Stimulated activated CD8-positive, alpha-beta memory T cell treated with anti-CD3 and anti-CD28 coated beads, Interleukin-4, amount 100 ng/mL, for 1 hour (primary cell): ENCODE results near the gene GARS1.
"Not testable (repeated sequence)": the region's sequence is repeated elsewhere in the genome, so short reads cannot be mapped to it uniquely, and the experiment has no call there.

Experiments used
- DNase-seq, 2 donors: peaks; one replicate each; pipeline ENCODE4 v3.0.0-alpha.2; 2020; ENCODE audit warnings: low read depth in 2 of 2, low spot score in 1 of 2

GARS1 gene

DNA sequence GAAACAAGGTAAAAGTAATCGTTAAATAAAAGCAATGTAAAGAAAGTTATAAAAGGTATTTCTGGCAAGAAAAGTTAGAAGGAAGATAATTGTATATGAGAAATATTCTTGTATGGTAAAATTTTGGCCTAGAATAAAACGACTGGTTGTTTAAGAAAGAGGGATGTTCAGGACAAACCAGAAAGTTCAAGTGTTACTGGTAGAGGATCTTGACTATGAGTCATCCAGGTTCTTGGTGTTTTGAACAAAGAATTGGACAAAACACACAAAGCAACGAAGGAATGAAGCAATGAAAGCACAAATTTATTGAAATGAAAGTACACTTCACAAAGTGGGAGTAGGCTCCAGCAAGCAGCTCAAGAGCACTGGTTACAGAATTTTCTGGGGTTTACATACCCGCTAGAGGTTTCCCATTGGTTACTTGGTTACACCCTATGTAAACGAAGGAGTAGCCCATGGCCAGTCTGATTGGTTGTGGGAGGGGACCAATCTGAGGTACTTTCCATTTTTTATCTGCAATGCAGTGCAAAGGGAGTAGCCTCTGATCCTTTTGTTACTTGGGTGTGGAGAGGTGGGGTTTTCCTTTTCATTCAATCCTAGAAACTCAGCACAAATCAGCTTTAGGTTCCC lies 22.4 kb upstream of the GARS1 start:
- DNase-seq: no peak

DNA sequence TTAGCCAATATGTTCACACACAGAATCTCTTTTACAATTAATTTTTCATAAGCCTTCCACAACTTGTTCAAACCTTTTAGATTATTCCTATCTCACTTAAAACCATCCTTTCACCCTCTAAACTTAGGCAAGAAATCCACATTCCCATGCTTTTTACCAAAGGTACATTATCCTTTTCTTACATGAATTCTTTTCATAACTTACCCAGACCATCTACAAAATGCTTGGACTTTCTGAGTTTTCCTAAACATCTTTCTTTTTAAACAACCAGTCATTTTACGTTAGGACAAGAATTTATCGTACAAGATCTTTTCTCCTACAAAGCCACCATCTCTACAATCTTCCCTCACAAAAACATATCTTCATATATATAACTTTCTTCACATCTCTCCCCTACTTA lies 18.8 kb upstream of the GARS1 start:
- no peak for DNase-seq

DNA sequence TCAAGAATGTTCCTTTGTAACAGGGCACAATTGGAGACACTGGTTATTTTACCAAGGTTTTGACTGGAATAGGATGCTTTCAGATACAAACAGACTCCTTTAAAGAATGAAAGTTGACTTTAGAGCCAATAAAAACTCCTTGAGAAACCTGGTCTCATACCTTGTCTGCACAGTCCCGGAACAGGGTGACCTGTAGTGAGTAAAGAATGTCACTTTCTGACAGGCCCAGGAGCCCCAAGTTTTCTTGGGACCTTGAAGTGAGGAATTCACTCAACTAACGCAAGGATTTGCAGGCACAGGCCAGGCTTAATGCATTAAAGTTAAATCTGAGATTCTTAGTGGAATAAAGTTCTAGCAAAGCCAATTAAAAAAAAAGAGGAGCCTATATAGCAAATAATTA lies 11.5 kb upstream of the GARS1 start:
- no peak for DNase-seq

DNA sequence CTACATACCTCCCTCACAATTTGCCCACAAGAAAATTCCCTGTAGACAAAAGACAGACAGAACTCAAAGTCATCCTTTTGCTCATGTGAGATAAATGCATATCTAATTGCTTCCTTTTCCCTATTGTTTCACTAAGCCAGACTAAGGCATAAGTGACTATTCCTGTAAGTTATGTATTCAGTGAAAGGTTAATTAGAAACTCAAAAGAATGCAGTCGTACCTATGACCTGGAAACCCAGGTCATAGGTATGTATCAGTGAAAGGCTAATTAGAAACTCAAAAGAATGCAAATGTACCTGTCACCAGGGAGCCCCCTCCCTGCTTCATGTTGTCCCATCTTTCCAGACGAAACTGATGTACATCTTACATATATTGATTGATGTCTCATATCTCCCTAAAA lies 10.3 kb upstream of the GARS1 start:
- DNase-seq: no peak

DNA sequence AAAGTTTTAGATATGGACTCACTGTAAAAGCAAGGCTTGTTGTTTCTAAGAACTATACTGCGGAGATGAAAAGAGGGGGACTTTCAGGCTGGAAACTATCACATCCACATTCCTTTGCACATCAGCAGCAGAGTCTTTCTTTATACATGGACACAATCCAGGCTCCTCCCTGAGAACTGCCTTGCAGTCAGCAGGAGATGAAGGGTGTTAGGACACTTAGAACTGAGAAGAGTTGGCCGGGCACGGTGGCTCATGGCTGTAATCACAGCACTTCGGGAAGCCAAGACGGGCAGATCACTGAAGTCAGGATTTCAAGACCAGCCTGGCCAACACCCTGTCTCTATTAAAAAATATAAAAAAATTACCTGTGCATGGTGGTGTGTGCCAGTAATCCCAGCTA lies 9.7 kb upstream of the GARS1 start:
- no peak for DNase-seq

DNA sequence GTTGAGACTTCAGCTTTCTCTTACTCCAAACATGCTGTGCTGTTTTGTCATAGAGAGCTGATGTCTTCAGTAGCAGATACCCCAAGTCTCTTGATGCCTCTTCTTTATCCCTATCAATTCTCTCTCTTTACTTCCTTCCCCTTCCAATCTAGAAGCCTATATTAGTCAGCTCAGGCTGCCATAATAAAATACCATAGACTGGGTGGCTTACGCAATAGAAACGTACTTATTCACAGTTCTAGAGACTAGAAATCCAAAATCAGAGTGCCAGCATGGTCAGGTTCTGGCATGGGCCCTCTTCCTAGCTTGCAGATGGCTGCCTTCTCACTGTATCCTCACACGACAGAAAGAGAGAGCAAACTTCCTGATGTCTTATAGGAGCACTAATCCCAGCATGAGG lies 9.0 kb upstream of the GARS1 start:
- no peak for DNase-seq

DNA sequence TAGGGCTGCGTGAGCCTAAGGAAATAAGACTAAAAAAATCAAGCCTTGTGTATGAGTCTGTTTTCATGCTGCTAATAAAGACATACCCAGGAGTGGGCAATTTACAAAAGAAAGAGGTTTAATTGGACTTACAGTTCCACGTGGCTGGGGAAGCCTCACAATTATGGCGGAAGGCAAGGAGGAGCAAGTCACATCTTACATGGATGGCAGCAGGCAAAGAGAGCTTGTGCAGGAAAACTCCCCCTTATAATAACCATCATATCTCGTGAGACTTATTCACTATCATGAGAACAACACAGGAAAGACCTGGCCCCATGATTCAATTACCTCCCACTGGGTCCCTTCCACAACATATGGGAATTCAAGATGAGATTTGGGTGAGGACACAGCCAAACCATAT lies 7.1 kb upstream of the GARS1 start:
- not testable (repeated sequence) for DNase-seq

DNA sequence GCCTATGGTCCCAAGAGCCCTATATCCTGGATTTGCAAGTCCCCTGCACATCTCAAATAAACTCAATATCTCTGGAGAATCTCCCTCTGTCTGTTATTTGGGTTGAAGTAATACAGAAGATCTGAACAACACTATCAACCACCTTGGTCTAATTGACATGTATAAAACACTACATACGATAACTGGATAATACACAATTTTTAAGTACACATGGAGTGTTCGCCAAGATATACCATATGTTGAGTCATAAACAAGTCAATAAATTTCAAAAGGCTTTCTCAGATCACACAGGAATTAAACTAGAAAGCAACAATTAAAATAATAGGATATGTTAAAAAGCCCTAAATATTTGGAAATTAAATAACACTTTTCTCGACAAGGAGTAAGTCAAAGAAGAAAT lies 5.6 kb upstream of the GARS1 start:
- DNase-seq: no peak

DNA sequence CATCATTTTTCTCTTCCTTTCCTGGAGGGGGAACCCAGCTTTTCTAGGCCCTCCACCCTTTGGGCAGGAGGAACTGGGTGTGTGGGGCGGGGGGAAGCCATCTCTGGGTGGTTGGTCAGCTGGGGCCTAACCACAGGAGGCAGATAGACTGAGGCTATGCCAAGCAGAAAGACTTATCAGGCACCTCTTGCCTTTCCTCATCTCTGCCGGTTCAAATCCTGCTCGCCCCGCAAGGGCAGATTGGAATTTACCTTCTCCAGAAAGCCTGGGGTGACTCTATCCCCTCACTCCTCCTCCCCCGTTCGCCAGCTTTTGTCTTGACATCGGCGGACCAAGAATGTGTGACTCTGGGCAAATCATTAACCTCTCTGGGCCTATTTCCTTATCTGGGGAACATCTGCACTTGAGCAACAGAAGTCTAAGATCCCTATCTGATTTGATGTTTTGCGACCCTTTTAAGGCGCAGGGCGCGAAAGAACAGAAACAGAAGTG lies 584 bp upstream of the GARS1 start:
- DNase-seq: no peak

DNA sequence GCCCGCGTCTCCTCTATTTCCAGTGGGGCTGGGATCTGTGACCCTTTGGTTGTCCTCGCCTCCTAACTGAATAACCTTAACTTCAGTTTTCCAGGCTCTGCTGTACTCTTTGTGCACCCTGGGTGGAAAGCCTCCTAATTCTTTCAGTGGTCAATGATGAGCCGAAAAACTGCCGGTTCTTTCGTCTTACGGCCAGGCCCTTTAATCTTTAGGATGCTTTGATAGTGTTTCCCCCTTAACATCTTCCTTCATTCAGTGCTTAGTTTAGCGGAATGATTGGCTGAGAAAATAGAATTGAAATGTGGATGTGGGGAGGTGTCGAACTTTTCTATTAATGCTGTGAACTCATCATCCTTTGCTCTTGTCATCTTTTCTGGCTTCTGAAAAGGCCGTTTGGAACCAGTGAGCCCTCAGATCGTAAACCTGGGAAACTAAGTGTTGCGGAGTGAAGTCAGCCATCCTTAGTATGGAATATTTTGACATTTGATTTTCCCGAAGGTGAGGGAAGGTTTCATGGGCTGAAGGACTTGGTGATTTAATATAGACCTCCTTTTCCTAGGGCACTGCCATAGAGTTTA lies 847 bp downstream of the GARS1 start:
- DNase-seq: no peak

DNA sequence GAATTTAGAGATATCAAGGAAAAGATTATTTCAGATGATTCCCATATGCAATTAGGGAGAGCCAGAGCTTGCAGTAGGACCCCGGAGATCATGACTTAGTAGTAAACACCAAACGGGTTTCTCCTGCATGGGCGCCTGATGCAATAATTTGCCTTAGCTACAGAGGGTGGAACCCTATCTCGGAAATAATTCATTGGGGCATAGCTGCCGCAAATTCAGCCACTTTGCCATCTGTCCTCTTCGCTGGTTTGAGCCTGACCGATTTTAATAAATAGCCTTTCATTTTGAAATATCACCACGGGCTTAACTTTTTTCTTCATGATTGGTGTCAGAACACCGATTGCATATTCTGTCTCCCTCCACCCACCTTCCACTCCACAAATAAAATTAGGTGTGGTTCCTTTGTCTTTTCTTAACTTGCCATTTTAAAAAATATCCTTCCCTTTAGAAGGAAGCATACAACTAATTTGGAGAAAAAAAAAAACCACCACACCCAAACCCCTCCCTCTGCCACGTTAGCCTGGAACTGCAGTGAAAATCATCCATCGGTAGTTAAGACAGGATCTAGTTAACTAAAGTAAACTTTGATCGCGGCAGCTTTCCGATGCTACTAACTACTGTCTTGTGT lies 1.4 kb downstream of the GARS1 start:
- DNase-seq: no peak

DNA sequence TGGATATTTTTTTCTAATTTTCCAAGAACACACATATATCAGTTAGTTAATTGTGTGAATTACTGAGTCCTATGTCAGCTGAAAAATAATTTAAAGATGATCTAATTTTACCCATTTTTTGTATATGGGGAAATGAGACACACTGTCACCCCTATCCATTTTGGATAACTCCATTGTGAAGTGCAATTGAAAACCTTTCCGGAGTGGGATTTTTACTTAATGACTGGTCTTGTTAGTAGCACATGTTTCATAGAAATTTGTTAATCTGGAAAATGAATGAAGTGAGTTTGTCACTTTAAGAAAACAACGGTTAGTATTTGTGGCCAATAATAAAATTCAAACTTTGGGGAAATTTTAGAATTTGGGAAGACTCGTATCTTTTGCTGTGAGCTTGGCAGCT lies 2.0 kb downstream of the GARS1 start:
- no peak for DNase-seq

DNA sequence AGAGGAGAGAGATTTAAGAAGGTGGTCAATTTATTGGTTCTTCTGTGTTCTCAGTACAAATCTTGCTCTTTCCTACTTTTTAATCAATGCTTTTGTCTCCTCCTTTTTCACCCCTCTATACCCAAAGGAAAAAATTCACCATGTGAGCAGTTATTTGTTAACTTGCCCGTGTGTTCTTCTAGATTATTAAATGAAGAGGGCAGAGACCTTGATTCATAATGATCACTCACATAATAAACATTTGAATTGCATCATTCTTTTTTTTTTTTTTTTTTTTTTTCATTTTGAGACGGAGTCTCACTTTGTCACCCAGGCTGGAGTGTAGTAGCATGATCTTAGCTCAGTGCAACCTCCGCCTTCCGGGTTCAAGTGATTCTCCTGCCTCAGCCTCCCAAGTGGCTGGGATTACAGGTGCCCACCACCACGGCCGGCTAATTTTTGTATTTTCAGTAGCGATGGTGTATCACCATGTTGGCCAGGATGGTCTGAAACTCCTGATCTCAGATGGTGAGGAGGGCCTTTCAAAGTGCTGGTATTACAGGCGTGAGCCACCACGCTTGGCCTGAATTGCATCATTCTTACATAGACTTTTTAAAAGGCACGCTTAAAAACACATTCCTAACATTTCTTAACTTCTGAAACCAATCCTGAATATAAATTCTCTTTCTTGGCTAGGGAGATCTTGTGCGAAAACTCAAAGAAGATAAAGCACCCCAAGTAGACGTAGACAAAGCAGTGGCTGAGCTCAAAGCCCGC lies 3.6 kb downstream of the GARS1 start:
- DNase-seq: no peak

DNA sequence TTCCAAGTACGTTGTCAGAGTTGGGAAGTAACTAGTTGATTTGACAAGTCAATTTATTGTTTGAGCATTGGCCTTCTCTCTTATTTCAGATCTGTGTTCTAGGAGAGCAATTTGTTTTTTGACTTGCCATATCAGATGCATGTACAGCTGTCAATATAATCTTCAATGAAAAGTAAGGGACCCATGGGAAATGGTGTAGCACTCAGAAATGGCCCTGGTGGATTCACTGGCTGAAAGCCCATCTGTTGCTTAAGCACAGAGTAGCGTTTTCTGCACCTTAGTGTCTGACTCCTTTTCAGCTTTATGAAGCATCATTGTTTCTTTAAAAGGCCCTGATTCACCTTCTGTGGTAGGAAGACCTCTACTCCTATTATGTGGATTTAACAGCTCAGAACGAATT lies 10.2 kb downstream of the GARS1 start:
- DNase-seq: no peak

DNA sequence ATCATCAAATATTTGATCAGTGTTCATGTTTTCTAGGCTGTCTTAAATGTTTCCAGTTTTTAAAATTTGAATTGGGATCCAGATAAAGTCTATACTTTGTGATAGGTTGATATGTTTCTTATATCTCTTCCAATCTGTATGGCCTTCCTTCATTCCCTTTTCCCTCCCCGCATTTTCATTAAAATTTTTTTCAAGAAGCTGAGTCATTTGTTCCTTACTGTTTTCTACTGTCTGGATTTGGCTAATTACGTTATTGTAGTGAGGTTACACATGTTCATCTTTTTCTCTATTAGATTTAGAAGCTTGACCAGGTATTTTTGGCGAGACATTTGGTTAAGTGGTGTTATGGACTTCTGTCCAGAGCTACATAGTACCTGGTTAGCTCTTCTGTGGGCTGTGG lies 11.2 kb downstream of the GARS1 start:
- DNase-seq: no peak

DNA sequence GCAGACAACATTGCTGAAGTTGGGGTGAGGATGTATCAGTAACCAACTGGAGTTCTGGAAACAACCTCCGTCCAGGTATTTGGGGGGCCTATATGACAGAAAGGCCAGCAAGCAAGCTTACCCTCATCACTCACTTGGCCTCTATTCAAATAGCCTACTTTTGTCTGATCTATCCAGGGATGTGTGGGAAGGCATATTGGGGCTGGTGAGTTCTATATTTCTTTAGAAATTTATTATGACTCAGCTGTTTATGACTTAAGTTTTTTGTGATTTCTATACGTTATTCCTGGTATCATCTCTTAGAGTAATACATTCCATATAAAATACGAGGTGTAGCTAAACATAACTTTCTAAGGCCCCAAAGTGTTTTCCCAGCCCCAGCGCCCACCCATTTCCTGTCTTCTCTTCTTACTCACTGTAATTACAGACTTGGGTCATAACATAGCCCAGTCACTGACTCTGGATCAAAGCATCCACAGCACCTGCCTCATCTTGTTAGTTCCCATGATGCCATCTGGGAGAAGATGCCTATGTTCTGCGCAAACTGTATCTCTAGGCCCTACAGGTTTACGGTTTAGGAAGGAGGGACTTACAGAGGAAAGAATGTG lies 18.1 kb downstream of the GARS1 start:
- DNase-seq: no peak

DNA sequence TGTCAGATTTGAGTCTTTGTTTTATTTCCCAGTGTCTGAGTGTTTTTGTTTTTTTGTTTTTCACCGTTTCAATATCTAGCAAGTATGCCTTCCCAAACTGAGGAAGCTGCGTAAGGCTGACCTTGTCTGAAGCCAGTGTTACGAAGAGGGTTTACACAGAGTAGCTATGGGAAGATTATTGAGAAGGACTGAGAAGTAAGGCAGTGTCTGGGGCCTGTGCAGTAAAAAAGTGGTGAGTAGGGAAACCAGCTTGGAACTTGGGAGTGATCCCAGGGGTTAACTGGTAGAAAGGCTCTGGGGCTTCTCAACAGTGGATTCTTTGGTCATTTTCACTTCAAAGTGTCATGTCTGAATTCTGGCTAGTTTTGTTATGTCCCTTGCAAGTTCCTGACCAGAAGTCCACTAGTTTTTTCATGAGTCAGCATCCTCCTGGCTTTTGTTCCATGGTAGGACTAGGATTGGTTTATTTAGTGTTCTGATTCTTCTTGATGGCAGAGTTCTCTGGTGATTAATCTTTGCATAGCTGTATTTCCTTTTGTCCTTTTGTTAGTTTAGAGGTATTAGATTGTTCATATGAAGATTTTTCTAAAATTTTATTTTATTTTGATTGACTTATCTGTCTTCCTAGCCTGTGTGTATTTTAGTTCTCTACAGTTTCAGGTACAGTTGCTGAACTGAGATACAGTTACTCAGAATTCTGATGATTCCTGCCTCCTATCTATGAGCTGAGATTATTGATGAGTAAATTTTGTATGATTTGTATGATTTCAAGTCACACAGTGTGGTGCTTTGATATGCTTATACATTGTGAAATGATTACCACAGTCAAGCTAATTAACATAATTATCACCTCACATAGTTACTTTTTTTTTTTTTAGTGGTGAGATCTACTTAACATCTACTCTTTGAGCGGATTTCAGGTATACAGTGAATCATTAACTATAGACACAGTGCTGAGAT lies 19.0 kb downstream of the GARS1 start:
- DNase-seq: no peak

DNA sequence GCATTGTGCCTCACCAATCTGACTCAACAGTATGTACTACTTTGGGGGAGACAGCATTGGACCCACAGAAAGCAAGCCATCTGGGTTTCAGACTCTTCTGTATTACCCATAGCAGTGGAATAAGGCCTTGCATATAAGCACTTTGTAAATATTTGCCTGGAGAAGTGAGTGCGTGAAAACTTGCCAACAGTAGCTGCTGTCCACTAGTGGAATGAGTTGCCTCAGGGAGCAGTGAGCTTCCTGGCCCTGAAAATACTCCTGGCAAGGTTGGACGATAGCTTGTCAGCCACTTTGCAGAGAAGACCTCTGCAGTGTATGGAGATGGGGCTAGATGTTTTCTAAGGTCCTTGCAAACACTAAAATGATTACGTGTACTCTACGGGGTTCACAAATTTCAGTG lies 21.6 kb downstream of the GARS1 start:
- no peak for DNase-seq

DNA sequence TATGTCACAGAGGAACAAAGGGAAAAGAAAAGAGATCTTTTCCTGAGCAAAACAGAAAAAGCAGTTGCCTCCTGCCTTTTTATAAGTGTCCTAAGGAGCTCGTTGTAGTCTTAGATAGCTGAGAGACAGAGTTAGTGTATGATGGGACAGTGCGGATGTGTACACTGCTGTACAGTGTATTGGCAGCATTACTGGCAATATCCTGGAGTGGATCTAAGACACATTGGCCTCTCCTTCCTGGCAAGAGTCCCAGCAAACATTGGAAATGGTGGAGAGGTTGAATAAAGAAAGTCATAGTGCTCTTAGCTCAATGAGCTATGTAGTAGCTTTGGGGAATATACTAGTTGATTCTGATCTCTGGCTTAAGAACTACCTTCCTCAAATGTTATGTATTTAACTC lies 22.7 kb downstream of the GARS1 start:
- DNase-seq: no peak

DNA sequence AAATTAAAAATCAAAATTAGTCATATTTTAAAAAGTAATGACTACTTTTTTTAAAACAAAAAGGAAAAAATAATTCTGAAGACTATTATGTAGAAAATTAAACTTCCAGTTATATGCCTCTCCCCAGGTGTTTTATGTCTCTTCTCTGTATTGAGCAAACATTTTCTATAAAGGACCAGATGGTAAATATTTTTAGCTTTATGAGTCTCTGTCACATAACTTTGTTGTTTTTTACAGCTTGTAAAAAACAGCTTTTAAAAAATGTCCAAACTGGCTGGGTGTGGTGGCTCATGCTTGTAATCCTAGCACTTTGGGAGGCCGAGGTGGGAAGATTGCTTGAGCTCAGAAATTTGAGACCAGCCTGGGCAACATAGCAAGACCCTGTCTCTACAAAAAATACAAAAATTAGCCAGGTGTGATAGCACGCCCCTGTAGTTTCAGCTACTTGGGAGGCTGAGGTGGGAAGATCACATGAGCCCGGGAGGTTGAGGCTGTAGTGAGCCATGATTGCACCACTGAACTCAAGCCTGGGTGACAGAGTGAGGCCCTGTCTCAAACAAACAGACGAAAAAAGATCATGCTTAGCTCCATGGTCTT lies 23.5 kb downstream of the GARS1 start:
- no peak for DNase-seq
